Panc1 (cell line): ENCODE results near the gene BORCS8.

Experiments
- SIN3A ChIP-seq: IDR thresholded peaks from 2 replicates; pipeline ENCODE4 v1.6.1; 2012; ENCODE audit warnings: low read depth, mild to moderate bottlenecking, low read length, moderate library complexity, borderline replicate concordance; ENCODE audit not compliant: insufficient read depth
- TCF7L2 ChIP-seq: IDR thresholded peaks from 2 replicates; pipeline ENCODE4 v1.6.1; 2011; ENCODE audit warnings: mild to moderate bottlenecking, low read depth, low read length, inconsistent platforms

DNA sequence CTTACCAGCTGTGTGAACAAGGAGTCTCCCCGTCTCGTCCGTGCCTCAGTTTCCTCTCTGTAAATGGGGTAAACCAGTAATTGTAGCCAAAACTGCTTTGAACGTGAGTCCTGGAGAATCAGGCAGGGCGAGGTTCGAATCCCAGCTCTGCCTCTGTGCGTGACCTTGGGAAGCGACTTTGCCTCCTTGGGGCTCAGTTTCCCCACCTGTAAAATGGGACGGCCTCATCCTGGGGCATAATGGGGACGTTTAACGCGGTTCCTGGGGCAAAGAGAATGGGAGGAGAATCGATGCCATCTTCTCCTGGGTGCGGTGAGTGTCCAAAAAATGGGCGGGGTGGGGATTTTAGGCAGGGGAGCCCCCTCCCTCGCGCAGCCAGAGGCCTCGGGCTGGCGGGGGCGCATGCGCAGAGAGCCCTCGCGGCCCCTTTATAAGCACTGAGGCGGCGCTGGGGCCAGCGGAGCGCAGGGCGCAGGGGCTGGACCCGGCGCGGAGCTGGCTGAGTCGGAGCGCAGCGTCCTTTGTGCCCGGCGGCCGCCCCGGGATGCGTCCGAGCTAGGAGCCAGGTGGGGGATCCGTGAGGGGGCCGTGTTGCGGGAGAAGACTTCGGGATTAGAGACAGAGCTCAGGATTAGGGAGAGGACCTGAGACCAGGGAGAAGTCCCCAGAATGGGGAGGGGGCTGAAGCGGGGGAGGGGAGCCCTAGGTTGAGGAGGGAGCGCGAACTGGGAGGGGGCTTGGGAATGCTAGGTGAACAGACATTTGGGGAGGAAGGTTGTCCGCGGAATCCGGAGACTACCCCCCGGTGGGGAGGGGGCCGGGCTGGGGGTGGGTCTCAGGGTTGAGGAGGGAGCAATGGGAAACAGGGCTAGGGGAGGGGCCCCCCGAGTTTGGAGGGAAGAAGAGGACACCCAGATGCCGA lies 19.8 kb upstream of the BORCS8 start, which contains the start of gene NCAN:
- TF ChIP-seq TCF7L2: no peak
- TF ChIP-seq SIN3A: no peak
